Tibial nerve (tissue), 4 donors: Measurements from ENCODE around the gene ASB13. TPM values are rescaled to one million over a fixed set of nuclear protein-coding genes. Genes with fewer than 3 reads are reported as not detected.

ENCODE experiments used
- DNase-seq, 2 donors: peaks; one replicate each; pipeline ENCODE4 v3.0.0-alpha.2; 2019; ENCODE audit warnings: low spot score in 2 of 2
- H3K27ac ChIP-seq, 4 donors: fragments of 200-600 bp; sonication (generic) in 3 of 4; one replicate each; pipeline ENCODE4 v1.5.1; 2017 to 2019; ENCODE audit warnings: mild to moderate bottlenecking in 1 of 4
- H3K27me3 ChIP-seq, 2 donors: fragments of 200-600 bp; sonication (generic) in 1 of 2; one replicate each; pipeline versions ENCODE4 v1.5.1 to v1.6.0; 2017 to 2019
- H3K36me3 ChIP-seq, 3 donors: fragments of 200-600 bp; sonication (generic); one replicate each; pipeline ENCODE4 v1.5.1; 2018 to 2019
- H3K4me1 ChIP-seq, 4 donors: fragments of 200-600 bp; sonication (generic) in 3 of 4; one replicate each; pipeline ENCODE4 v1.5.1; 2017 to 2019
- H3K4me3 ChIP-seq, 4 donors: fragments of 200-600 bp; sonication (generic) in 3 of 4; one replicate each; pipeline ENCODE4 v1.5.1; 2017 to 2019; ENCODE audit warnings: mild to moderate bottlenecking in 1 of 4, moderate library complexity in 1 of 4
- H3K9me3 ChIP-seq, 4 donors: fragments of 200-600 bp; sonication (generic) in 3 of 4; one replicate each; pipeline ENCODE4 v1.5.1; 2017 to 2019
- EP300 ChIP-seq, 2 donors: sonication (generic); formaldehyde crosslinking; IDR thresholded peaks; one replicate each; pipeline ENCODE4 v1.6.1; 2017; ENCODE audit warnings: antibody characterized with exemption in 2 of 2, mild to moderate bottlenecking in 1 of 2
- POLR2A ChIP-seq, 2 donors: fragments of 450-650 bp; IDR thresholded peaks; one replicate each; pipeline ENCODE4 v1.6.1; 2017; ENCODE audit warnings: antibody characterized with exemption in 2 of 2, mild to moderate bottlenecking in 2 of 2, moderate library complexity in 2 of 2
- WGBS, 2 donors: methylation state at CpG; one replicate each; pipeline ENCODE4 v1.1.5; 2018; 5-methylcytosine and 5-hydroxymethylcytosine counted together
- total RNA-seq, 4 donors: library from RNA; depleted of rRNA; stranded (reverse); fragments of >200 nt; gene quantifications; one replicate each; pipeline ENCODE4 v1.1.0, GENCODE V29; 2016
- TF ChIP-seq, protein P1 (sequence below), 5 experiments: fragments of 200-600 bp in 3 of 5; fragments of 450-650 bp in 2 of 5; sonication (generic) in 3 of 5; IDR thresholded peaks; one replicate each; pipeline ENCODE4 v1.5.1; 2016 to 2019; ENCODE audit warnings: antibody characterized with exemption in 5 of 5, mild to moderate bottlenecking in 3 of 5, moderate library complexity in 2 of 5

ASB13 gene
- total RNA-seq, 4 donors from 2014 or later = 18.3 to 39.2 (median 32.3) TPM

DNA sequence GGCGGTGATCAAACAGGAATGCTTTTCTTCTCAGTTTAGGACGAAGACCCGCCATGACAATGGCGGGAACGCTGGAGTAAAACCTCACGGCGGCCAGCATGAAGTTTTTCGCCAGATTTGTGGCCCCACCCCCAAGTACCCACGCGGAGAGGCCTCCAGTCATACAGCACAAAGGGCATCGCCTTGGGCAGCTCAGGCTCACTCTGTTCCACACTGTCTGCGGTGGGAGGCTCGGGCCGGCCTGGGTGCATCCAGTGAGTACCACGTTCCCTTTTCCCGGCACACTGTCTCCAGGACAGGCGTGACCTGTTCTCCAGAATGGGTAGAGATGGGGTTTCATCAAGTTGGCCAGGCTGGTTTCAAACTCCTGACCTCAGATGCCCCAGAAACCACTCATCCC, 27.3 kb downstream of the ASB13 start:
- WGBS, 2 donors = 89 to 97% methylated on average over 17 of the region's 17 CpGs
- no peak overlapping the region for H3K4me3 ChIP-seq
- H3K27ac ChIP-seq = no peak overlapping the region
- no peaks in the 10 kb centered on the region for H3K27me3 ChIP-seq
- DNase-seq = no peak
- H3K36me3 ChIP-seq = peaks cover 0 to 56% (median 6%) of the 10 kb centered on the region in 3 donors
- TF ChIP-seq, protein P1, sequence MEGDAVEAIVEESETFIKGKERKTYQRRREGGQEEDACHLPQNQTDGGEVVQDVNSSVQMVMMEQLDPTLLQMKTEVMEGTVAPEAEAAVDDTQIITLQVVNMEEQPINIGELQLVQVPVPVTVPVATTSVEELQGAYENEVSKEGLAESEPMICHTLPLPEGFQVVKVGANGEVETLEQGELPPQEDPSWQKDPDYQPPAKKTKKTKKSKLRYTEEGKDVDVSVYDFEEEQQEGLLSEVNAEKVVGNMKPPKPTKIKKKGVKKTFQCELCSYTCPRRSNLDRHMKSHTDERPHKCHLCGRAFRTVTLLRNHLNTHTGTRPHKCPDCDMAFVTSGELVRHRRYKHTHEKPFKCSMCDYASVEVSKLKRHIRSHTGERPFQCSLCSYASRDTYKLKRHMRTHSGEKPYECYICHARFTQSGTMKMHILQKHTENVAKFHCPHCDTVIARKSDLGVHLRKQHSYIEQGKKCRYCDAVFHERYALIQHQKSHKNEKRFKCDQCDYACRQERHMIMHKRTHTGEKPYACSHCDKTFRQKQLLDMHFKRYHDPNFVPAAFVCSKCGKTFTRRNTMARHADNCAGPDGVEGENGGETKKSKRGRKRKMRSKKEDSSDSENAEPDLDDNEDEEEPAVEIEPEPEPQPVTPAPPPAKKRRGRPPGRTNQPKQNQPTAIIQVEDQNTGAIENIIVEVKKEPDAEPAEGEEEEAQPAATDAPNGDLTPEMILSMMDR (IDR thresholded peaks at IDR 0.05) = no peak
- no peak for TF ChIP-seq EP300 (IDR thresholded peaks at IDR 0.05)
- TF ChIP-seq POLR2A (IDR thresholded peaks at IDR 0.05) = no peak
- peaks cover 0 to 16% (median 3%) of the 10 kb centered on the region in 4 donors for H3K4me1 ChIP-seq
- H3K9me3 ChIP-seq = no peaks in the 10 kb centered on the region

DNA sequence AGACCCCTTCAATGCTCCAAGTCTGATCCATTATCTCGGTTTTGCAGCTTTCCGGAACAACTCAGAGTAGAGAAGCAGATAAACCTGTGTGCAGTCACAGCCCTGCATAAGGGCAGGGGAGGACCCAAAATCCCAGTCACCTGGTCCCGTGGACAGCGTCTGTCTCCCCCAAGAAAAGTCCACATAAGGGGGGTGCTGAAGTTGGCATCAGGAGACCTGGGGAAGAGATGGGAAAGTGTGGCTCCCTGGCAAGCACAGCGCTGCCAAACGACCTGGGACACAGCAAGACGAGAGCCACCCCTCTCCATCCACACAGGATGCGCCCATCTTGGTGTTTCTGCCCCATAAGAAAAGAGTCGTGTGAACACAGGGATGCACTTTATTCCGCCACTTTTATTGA, 27.9 kb downstream of the ASB13 start:
- Histone ChIP-seq H3K27me3 (no peaks in the 10 kb centered on the region), H3K36me3 (peaks cover 0 to 52% (median 6%) of the 10 kb centered on the region in 3 donors), H3K4me3 (no peak overlapping the region), H3K9me3 (no peaks in the 10 kb centered on the region), H3K4me1 (peaks cover 0 to 12% (median under 1%) of the 10 kb centered on the region in 4 donors), H3K27ac (no peak overlapping the region)
- WGBS, 2 donors = 93 to 96% methylated on average over 10 of the region's 10 CpGs
- no peak for DNase-seq
- no peak for TF ChIP-seq EP300 (IDR thresholded peaks at IDR 0.05)
- TF ChIP-seq POLR2A (IDR thresholded peaks at IDR 0.05) = no peak
- TF ChIP-seq, protein P1 (IDR thresholded peaks at IDR 0.05) = no peak

GRCh38 chr10:5634918-5635317, 31.5 kb downstream of the ASB13 start:
- H3K36me3 ChIP-seq = peaks cover 0 to 27% (median 2%) of the 10 kb centered on the region in 3 donors
- no peaks in the 10 kb centered on the region for H3K27me3 ChIP-seq
- no peak overlapping the region for H3K27ac ChIP-seq
- DNase-seq = no peak
- H3K4me3 ChIP-seq = no peak overlapping the region
- WGBS, 2 donors = 81 to 84% methylated on average over 7 of the region's 7 CpGs
- TF ChIP-seq, protein P1 (IDR thresholded peaks at IDR 0.05) = no peak
- TF ChIP-seq EP300 (IDR thresholded peaks at IDR 0.05) (no peak), POLR2A (IDR thresholded peaks at IDR 0.05) (no peak)
- H3K9me3 ChIP-seq = no peaks in the 10 kb centered on the region
- H3K4me1 ChIP-seq = peaks cover 0 to 24% (median 4%) of the 10 kb centered on the region in 4 donors

DNA sequence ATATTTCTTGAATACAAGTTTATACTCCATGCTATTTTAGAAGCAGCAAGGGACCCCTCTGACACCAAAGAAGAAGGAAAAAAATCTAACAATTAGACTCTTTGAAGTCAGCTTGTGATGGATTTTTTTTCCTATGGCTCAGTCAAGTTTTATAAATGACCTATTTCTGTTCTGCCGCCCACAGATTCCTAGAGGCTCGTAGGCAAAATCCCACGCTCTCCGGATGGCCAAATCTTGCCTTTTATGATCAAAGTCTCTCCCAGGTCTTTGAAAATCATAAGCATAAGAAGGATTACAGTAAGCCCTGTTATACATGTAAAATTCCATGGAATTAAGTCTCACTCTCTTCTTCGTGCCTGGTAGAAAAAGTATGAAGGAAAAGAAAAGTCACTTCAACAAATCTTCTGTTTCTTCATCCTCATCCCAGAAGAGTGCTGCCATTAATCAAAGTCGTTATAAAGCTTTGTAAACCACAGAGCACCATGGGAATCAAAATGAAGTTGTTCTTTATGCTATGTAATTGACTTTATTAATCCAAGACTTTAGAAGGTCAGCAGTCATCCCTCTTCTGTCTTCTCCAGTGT, 33.1 kb downstream of the ASB13 start:
- no peaks in the 10 kb centered on the region for H3K9me3 ChIP-seq
- peaks cover 0 to 38% (median 14%) of the 10 kb centered on the region in 4 donors for H3K4me1 ChIP-seq
- DNase-seq = no peak
- H3K36me3 ChIP-seq = peaks cover 0 to 11% (median 0%) of the 10 kb centered on the region in 3 donors
- H3K27me3 ChIP-seq = no peaks in the 10 kb centered on the region
- WGBS, 2 donors = 13 to 28% methylated on average over 6 of the region's 6 CpGs
- no peak overlapping the region for H3K4me3 ChIP-seq
- TF ChIP-seq EP300 (IDR thresholded peaks at IDR 0.05) (no peak), POLR2A (IDR thresholded peaks at IDR 0.05) (no peak)
- TF ChIP-seq, protein P1 (IDR thresholded peaks at IDR 0.05) = no peak
- peak overlapping the region in 1 of 4 donors; percentile 13 for H3K27ac ChIP-seq

DNA sequence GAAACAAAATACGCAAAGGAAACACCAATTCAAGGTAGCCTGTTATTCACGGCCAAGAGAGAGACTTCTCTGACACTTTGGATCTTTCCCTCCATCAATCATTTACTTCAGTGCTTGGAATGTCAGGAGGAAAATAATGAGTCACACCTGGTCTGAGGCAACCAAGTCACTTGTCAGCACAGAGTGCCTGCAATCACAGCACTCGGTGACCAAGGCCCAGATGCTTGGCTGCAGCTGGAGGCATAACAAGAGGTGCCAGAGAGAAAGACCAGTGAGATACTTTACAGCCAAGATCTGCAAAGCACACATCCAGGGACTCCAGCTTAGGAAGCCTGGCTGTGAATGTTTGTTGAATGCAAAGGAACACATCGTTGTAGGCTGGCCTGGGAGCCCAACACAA, 33.9 kb downstream of the ASB13 start:
- peaks cover 0 to 38% (median 14%) of the 10 kb centered on the region in 4 donors for H3K4me1 ChIP-seq
- no peak overlapping the region for H3K4me3 ChIP-seq
- 64 to 72% methylated on average over 4 of the region's 4 CpGs for WGBS, 2 donors
- no peaks in the 10 kb centered on the region for H3K9me3 ChIP-seq
- peaks cover 0 to 3% (median 0%) of the 10 kb centered on the region in 3 donors for H3K36me3 ChIP-seq
- TF ChIP-seq POLR2A (IDR thresholded peaks at IDR 0.05) = no peak
- TF ChIP-seq, protein P1 (IDR thresholded peaks at IDR 0.05) = no peak
- TF ChIP-seq EP300 (IDR thresholded peaks at IDR 0.05) = peak in 1 of 2 donors; percentile 3
- no peak for DNase-seq
- H3K27ac ChIP-seq = peak overlapping the region in 1 of 4 donors; percentile 13
- no peaks in the 10 kb centered on the region for H3K27me3 ChIP-seq
